H1 (cell line): ENCODE measurements around the gene PSMC1. TPM values are rescaled to one million over a fixed set of nuclear protein-coding genes. Genes with fewer than 3 reads are reported as not detected.

Source experiments
- CTCF ChIA-PET: fragments of 300-600 bp; sonication (Branson Sonifier 250); formaldehyde crosslinking; loops from one replicate; lab custom pipeline; 2021; ENCODE audit not compliant: partially characterized antibody; lab: Charles Lee
- POLR2A ChIA-PET: fragments of 300-600 bp; sonication (Branson Sonifier 250); formaldehyde crosslinking; loops from one replicate; lab custom pipeline; 2021; ENCODE audit warnings: inconsistent platforms; ENCODE audit not compliant: partially characterized antibody; lab: Charles Lee
- DNase-seq, 2 experiments: peaks; one replicate each; pipeline versions ENCODE4 v3.0.0 to v3.0.0-alpha.2; 2010 to 2022; ENCODE audit warnings: low spot score in 2 of 2, low read depth in 1 of 2, mixed read lengths in 1 of 2
- FAIRE-seq: peaks from 2 replicates; lab custom pipeline; 2011; peaks lifted over from hg19 to GRCh38; lab: Jason Lieb, UNC
- H2AFZ ChIP-seq: 2 replicates; pipeline ENCODE4 v1.8.1; 2012; ENCODE audit warnings: low read length, inconsistent platforms
- H2AK5ac ChIP-seq: 2 replicates; pipeline ENCODE4 v1.6.1; 2013; ENCODE audit warnings: low read depth, low read length
- H2BK120ac ChIP-seq: replicated peaks from 2 replicates; pipeline ENCODE3; 2013; ENCODE audit warnings: low read depth, low read length, inconsistent platforms
- H2BK12ac ChIP-seq: 2 replicates; pipeline ENCODE4 v1.6.1; 2013; ENCODE audit warnings: low read depth, low read length
- H2BK15ac ChIP-seq: 2 replicates; pipeline ENCODE4 v1.6.1; 2013; ENCODE audit warnings: low read length
- H2BK20ac ChIP-seq: 2 replicates; pipeline ENCODE4 v1.6.1; 2013; ENCODE audit warnings: low read length
- H2BK5ac ChIP-seq: 2 replicates; pipeline ENCODE4 v1.6.1; 2013; ENCODE audit warnings: low read depth, low read length
- H3K14ac ChIP-seq: 2 replicates; pipeline ENCODE4 v1.6.1; 2013; ENCODE audit warnings: inconsistent platforms; ENCODE audit not compliant: insufficient read length
- H3K18ac ChIP-seq: 2 replicates; pipeline ENCODE4 v1.6.1; 2013; ENCODE audit warnings: low read length; ENCODE audit errors: extremely low read depth
- H3K23ac ChIP-seq: 2 replicates; pipeline ENCODE4 v1.6.1; 2013; ENCODE audit warnings: inconsistent platforms; ENCODE audit not compliant: insufficient read length
- H3K23me2 ChIP-seq: 2 replicates; pipeline ENCODE4 v1.6.1; 2013; ENCODE audit warnings: low read depth, low read length
- H3K27ac ChIP-seq: 2 replicates; pipeline ENCODE4 v1.6.1; 2011; ENCODE audit warnings: low read depth, low read length, inconsistent platforms
- H3K27me3 ChIP-seq, 4 experiments: replicated peaks in 1 of 4; 1 replicate in 1 of 4; 2 replicates in 3 of 4; pipeline versions ENCODE4 v1.6.1 to v1.8.1; 2011 to 2013; ENCODE audit warnings: low read length in 3 of 4, mild to moderate bottlenecking in 3 of 4, inconsistent platforms in 2 of 4, mixed read lengths in 2 of 4, moderate library complexity in 1 of 4; ENCODE audit not compliant: control insufficient read depth in 3 of 4, insufficient read depth in 3 of 4; ENCODE audit errors: extremely low read depth in 1 of 4
- H3K36me3 ChIP-seq, 4 experiments: 2 replicates each; pipeline versions ENCODE4 v1.6.1 to v1.8.1; 2011 to 2013; ENCODE audit warnings: mild to moderate bottlenecking in 4 of 4, low read length in 3 of 4, moderate library complexity in 2 of 4, control low read depth in 1 of 4, inconsistent platforms in 1 of 4; ENCODE audit not compliant: insufficient read depth in 4 of 4, control insufficient read depth in 2 of 4
- H3K4ac ChIP-seq: replicated peaks from 2 replicates; pipeline ENCODE3; 2013; ENCODE audit warnings: low read length, low read depth, mixed read lengths, inconsistent platforms; ENCODE audit not compliant: insufficient read length
- H3K4me1 ChIP-seq, 4 experiments: replicated peaks in 1 of 4; 1 replicate in 1 of 4; 2 replicates in 3 of 4; pipeline versions ENCODE4 v1.6.1 to v1.8.1; 2011 to 2013; ENCODE audit warnings: low read length in 3 of 4, inconsistent platforms in 2 of 4, mixed read lengths in 1 of 4; ENCODE audit not compliant: insufficient read depth in 4 of 4, control insufficient read depth in 3 of 4
- H3K4me2 ChIP-seq, 2 experiments: 2 replicates each; pipeline versions ENCODE4 v1.6.1 to v1.8.1; 2011 to 2013; ENCODE audit warnings: low read depth in 2 of 2, low read length in 2 of 2, control low read depth in 1 of 2, inconsistent platforms in 1 of 2, mild to moderate bottlenecking in 1 of 2; ENCODE audit not compliant: insufficient read depth in 1 of 2
- H3K4me3 ChIP-seq, 4 experiments: fragments of 200-600, 300-600 bp in 1 of 4; sonication (generic), shearing (Covaris generic), sonication (Bioruptor Twin) in 1 of 4; 2 replicates each; pipeline versions ENCODE4 v1.5.1 to v1.8.1; 2011 to 2016; ENCODE audit warnings: low read length in 4 of 4, low read depth in 3 of 4, control low read depth in 2 of 4, inconsistent platforms in 2 of 4, mild to moderate bottlenecking in 2 of 4, mixed read lengths in 1 of 4, moderate library complexity in 1 of 4; ENCODE audit not compliant: insufficient read depth in 2 of 4; ENCODE audit errors: extremely low read depth in 1 of 4
- H3K56ac ChIP-seq: replicated peaks from 2 replicates; pipeline ENCODE3; 2013; ENCODE audit warnings: low read depth, mild to moderate bottlenecking, mixed read lengths, low read length, inconsistent platforms; ENCODE audit not compliant: insufficient read length
- H3K79me1 ChIP-seq: 2 replicates; pipeline ENCODE4 v1.6.1; 2013; ENCODE audit warnings: low read depth, low read length, control low read depth
- H3K79me2 ChIP-seq, 2 experiments: 2 replicates each; pipeline versions ENCODE4 v1.6.1 to v1.8.1; 2012 to 2013; ENCODE audit warnings: low read length in 2 of 2, mild to moderate bottlenecking in 2 of 2, inconsistent platforms in 1 of 2; ENCODE audit not compliant: insufficient read depth in 2 of 2, control insufficient read depth in 1 of 2
- H3K9ac ChIP-seq, 4 experiments: replicated peaks in 1 of 4; 1 replicate in 1 of 4; 2 replicates in 3 of 4; pipeline versions ENCODE4 v1.6.1 to v1.8.1; 2011 to 2013; ENCODE audit warnings: low read depth in 3 of 4, low read length in 3 of 4, control low read depth in 2 of 4, mild to moderate bottlenecking in 2 of 4, moderate library complexity in 2 of 4, inconsistent platforms in 1 of 4; ENCODE audit errors: extremely low read depth in 1 of 4
- H3K9me3 ChIP-seq, 2 experiments: 2 replicates each; pipeline versions ENCODE4 v1.6.1 to v1.8.1; 2012 to 2013; ENCODE audit warnings: mild to moderate bottlenecking in 2 of 2, moderate library complexity in 2 of 2, control low read depth in 1 of 2, inconsistent platforms in 1 of 2, low read depth in 1 of 2, low read length in 1 of 2, mixed read lengths in 1 of 2; ENCODE audit not compliant: insufficient read depth in 2 of 2
- H4K20me1 ChIP-seq, 2 experiments: replicated peaks in 1 of 2; 2 replicates each; pipeline versions ENCODE3 to v1.8.1; 2011 to 2013; ENCODE audit warnings: inconsistent platforms in 2 of 2, low read length in 2 of 2, mild to moderate bottlenecking in 1 of 2; ENCODE audit not compliant: insufficient read depth in 2 of 2, control insufficient read depth in 1 of 2
- H4K5ac ChIP-seq: 2 replicates; pipeline ENCODE4 v1.6.1; 2013; ENCODE audit warnings: low read length, low read depth, mixed read lengths, inconsistent platforms; ENCODE audit not compliant: insufficient read length
- H4K8ac ChIP-seq: 2 replicates; pipeline ENCODE4 v1.8.0; 2013; ENCODE audit warnings: mild to moderate bottlenecking, moderate library complexity, low read length, inconsistent platforms; ENCODE audit not compliant: insufficient read depth; ENCODE audit errors: extremely low read depth
- H4K91ac ChIP-seq: replicated peaks from 2 replicates; pipeline ENCODE3; 2013; ENCODE audit warnings: low read length, mixed read lengths, inconsistent platforms; ENCODE audit not compliant: insufficient read length
- ATF3 ChIP-seq: IDR thresholded peaks from 2 replicates; pipeline ENCODE4 v1.6.1; 2011; ENCODE audit warnings: low read depth, mild to moderate bottlenecking, low read length; ENCODE audit not compliant: insufficient read depth
- BCL11A ChIP-seq, 2 experiments: IDR thresholded peaks; one replicate each; pipeline ENCODE4 v1.6.1; 2011; ENCODE audit warnings: low read depth in 2 of 2, low read length in 2 of 2, mild to moderate bottlenecking in 2 of 2
- CBX8 ChIP-seq: fragments of 300-800, 300-1000 bp; sonication (generic); IDR thresholded peaks from 2 replicates; pipeline ENCODE4 v1.7.1; 2016; ENCODE audit warnings: low read depth, low read length, borderline replicate concordance
- WGBS, 2 experiments: shearing (Covaris generic) in 1 of 2; methylation state at CpG; one replicate each; pipeline versions ENCODE4 v1.1.6 to v1.1.7; 2013 to 2015; ENCODE audit warnings: low lambda C conversion rate in 2 of 2, mixed read lengths in 2 of 2, inconsistent platforms in 1 of 2, low coverage in 1 of 2, missing lambda C conversion rate in 1 of 2; ENCODE audit not compliant: insufficient replicate concordance in 2 of 2, insufficient coverage in 1 of 2, insufficient read length in 1 of 2; ENCODE audit errors: extremely low coverage in 1 of 2, missing lambda C conversion rate in 1 of 2; 5-methylcytosine and 5-hydroxymethylcytosine counted together
- polyA plus RNA-seq, 7 experiments: library from polyadenylated mRNA; depleted of rRNA in 3 of 7; stranded (reverse) in 5 of 7; unstranded in 2 of 7; fragments of >200 nt in 5 of 7; fragments of 200-250 nt in 2 of 7; gene quantifications; 1 replicate in 5 of 7; 2 replicates in 1 of 7; 4 replicates in 1 of 7; pipeline versions ENCODE4 v1.2.1 to v1.2.3, GENCODE V29; 2011 to 2013; ENCODE audit warnings: missing spikeins in 2 of 7, mixed read lengths in 2 of 7
- total RNA-seq: library from RNA; stranded (reverse); fragmentation: NEBNext Ultra II Directional; extraction: Animal tissue kit (Norgen Biotek cat#: 25700); gene quantifications from 2 replicates; pipeline ENCODE4 v1.2.1, GENCODE V29; 2021

Gene PSMC1
- total and polyA plus RNA-seq, 2 of the 8 experiments (the other 6 are each of a cell fraction or from before 2014, with no cell fraction given) = 46.2 to 99.6 TPM

- Histone ChIP-seq H3K9ac (no peak overlapping the region), H3K23ac (no peak overlapping the region), H3K79me2 (no peaks in the 10 kb centered on the region), H2AK5ac (no peak overlapping the region), H3K9me3 (no peaks in the 10 kb centered on the region), H2BK5ac (no peak overlapping the region), H3K18ac (no peak overlapping the region), H2BK20ac (no peak overlapping the region), H4K20me1 (peaks cover 0 to 2% of the 10 kb centered on the region in 2 experiments), H3K36me3 (peaks cover 3 to 24% (median 9%) of the 10 kb centered on the region in 4 experiments; a peak in 4 of 8 replicates), H2BK12ac (no peak overlapping the region), H3K4ac (no peak overlapping the region), H2BK120ac (no peak overlapping the region), H3K14ac (no peak overlapping the region), H3K27ac (no peak overlapping the region), H3K4me2 (no peak overlapping the region), H3K56ac (no peak overlapping the region), H3K4me3 (no peak overlapping the region), H3K79me1 (no peaks in the 10 kb centered on the region), H3K4me1 (peaks cover 0 to 8% (median 3%) of the 10 kb centered on the region in 4 experiments; a peak in 5 of 7 replicates), H2AFZ (no peak overlapping the region), H2BK15ac (no peak overlapping the region), H3K23me2 (no peaks in the 10 kb centered on the region), H4K91ac (no peak overlapping the region), H3K27me3 (peaks cover 0 to 1% (median 0%) of the 10 kb centered on the region in 4 experiments; a peak in 1 of 7 replicates), H4K5ac (no peak overlapping the region), H4K8ac (no peak overlapping the region)
- ChIA-PET CTCF (interaction anchor here (0.7 to 2.2 kb wide), 7 partner anchors 10 to 467 kb away, joined by 3 to 14 read pairs (median 4); no protein-coding TSS in a partner anchor), POLR2A (interaction anchor here (1.7 kb wide), 1 partner anchor 10 kb away, joined by 5 read pairs; no protein-coding TSS in a partner anchor)
- WGBS, 2 experiments = 90% methylated on average over 7 of the region's 7 CpGs; no CpG with 5 or more reads in 1 of the 2 experiments
- DNase-seq (no peak), FAIRE-seq (no peak)
- no peak for TF ChIP-seq BCL11A (IDR thresholded peaks at IDR 0.05; ENCODE audit: low read depth in 2 of 2, low read length in 2 of 2)
- no peak for TF ChIP-seq CBX8
- no peak for TF ChIP-seq ATF3
Observed at GRCh38 chr14:90308561-90308960, 52.2 kb downstream of the PSMC1 start.
